SU-DHL-6 (cell line): ENCODE measurements around the gene C2CD2L.

Experiments used
- H2AFZ ChIP-seq: fragments of 200-600 bp; sonication (generic); 2 replicates; pipeline ENCODE4 v1.6.1; 2014; ENCODE audit warnings: low read depth, mild to moderate bottlenecking, moderate library complexity, mixed read lengths, antibody characterized with exemption, low read length; ENCODE audit not compliant: severe bottlenecking
- H3F3A ChIP-seq: fragments of 200-600 bp; shearing (Covaris generic); 2 replicates; pipeline ENCODE4 v1.6.0; 2016; ENCODE audit warnings: antibody characterized with exemption, mild to moderate bottlenecking; ENCODE audit not compliant: insufficient read depth
- H3K27ac ChIP-seq: fragments of 200-600 bp; sonication (generic); 2 replicates; pipeline ENCODE4 v1.5.1; 2016; ENCODE audit warnings: low read depth, mild to moderate bottlenecking, low read length, moderate library complexity, mixed read lengths
- H3K27me3 ChIP-seq: fragments of 200-600 bp; sonication (generic), shearing (Covaris generic); 2 replicates; pipeline ENCODE4 v1.6.0; 2014; ENCODE audit warnings: mild to moderate bottlenecking, low read length
- H3K36me3 ChIP-seq: fragments of 200-600 bp; sonication (generic); 2 replicates; pipeline ENCODE4 v1.6.1; 2014; ENCODE audit warnings: mild to moderate bottlenecking, low read length, mixed read lengths
- H3K4me2 ChIP-seq: fragments of 300-600, 200-600 bp; shearing (Covaris generic), sonication (generic); 2 replicates; pipeline ENCODE4 v1.6.0; 2014; ENCODE audit warnings: low read length, low read depth, mild to moderate bottlenecking; ENCODE audit not compliant: poor library complexity, severe bottlenecking
- H3K4me3 ChIP-seq: fragments of 200-600 bp; sonication (generic); 2 replicates; pipeline ENCODE4 v1.5.1; 2014; ENCODE audit warnings: antibody characterized with exemption, low read length, mild to moderate bottlenecking, mixed read lengths; ENCODE audit not compliant: insufficient read depth, poor library complexity, severe bottlenecking
- H3K79me2 ChIP-seq: fragments of 200-600 bp; sonication (generic); 2 replicates; pipeline ENCODE4 v1.6.1; 2014; ENCODE audit warnings: mild to moderate bottlenecking, low read length, moderate library complexity; ENCODE audit not compliant: insufficient read depth
- H3K9ac ChIP-seq: fragments of 200-600 bp; sonication (generic); 2 replicates; pipeline ENCODE4 v1.7.0; 2014; ENCODE audit warnings: mild to moderate bottlenecking, low read length
- H3K9me2 ChIP-seq: fragments of 200-600 bp; sonication (generic); replicated peaks from 2 replicates; pipeline ENCODE4 v1.6.1; 2014; ENCODE audit warnings: low read length; ENCODE audit not compliant: insufficient read depth
- H3K9me3 ChIP-seq: fragments of 200-600 bp; sonication (generic); 2 replicates; pipeline ENCODE4 v1.6.1; 2014; ENCODE audit warnings: low read length, mixed read lengths; ENCODE audit not compliant: insufficient read depth
- H4K20me1 ChIP-seq: fragments of 200-600 bp; sonication (generic); 2 replicates; pipeline ENCODE4 v1.6.1; 2014; ENCODE audit warnings: low read depth, mild to moderate bottlenecking, antibody characterized with exemption, low read length, moderate library complexity, mixed read lengths
- EZH2phosphoT487 ChIP-seq: fragments of 200-600 bp; sonication (generic), shearing (Covaris generic); conservative IDR thresholded peaks from 2 replicates; pipeline ENCODE4 v1.6.1; 2018; ENCODE audit warnings: mild to moderate bottlenecking, antibody characterized with exemption, low read length, moderate library complexity, mixed read lengths
- TF ChIP-seq, protein P1 (sequence below): fragments of 200-600 bp; sonication (generic); IDR thresholded peaks from one replicate; pipeline ENCODE4 v1.5.1; 2017; ENCODE audit warnings: antibody characterized with exemption, mild to moderate bottlenecking, low read length, moderate library complexity; ENCODE audit not compliant: insufficient read depth, poor library complexity, severe bottlenecking

The C2CD2L gene

GRCh38 chr11:119114351-119114750 is 7.2 kb downstream of the C2CD2L start:
- Histone ChIP-seq H3K9me3 (no peaks in the 10 kb centered on the region), H3K4me3 (no peak overlapping the region), H2AFZ (no peak overlapping the region), H3K9me2 (no peaks in the 10 kb centered on the region), H4K20me1 (no peaks in the 10 kb centered on the region), H3K79me2 (peaks cover 2% of the 10 kb centered on the region; the same call in 1 of the 2 replicates), H3K27ac (no peak overlapping the region), H3K36me3 (no peaks in the 10 kb centered on the region), H3K4me2 (no peak overlapping the region), H3F3A (peaks cover 12% of the 10 kb centered on the region), H3K27me3 (no peaks in the 10 kb centered on the region), H3K9ac (no peak overlapping the region)
- TF ChIP-seq, protein P1, sequence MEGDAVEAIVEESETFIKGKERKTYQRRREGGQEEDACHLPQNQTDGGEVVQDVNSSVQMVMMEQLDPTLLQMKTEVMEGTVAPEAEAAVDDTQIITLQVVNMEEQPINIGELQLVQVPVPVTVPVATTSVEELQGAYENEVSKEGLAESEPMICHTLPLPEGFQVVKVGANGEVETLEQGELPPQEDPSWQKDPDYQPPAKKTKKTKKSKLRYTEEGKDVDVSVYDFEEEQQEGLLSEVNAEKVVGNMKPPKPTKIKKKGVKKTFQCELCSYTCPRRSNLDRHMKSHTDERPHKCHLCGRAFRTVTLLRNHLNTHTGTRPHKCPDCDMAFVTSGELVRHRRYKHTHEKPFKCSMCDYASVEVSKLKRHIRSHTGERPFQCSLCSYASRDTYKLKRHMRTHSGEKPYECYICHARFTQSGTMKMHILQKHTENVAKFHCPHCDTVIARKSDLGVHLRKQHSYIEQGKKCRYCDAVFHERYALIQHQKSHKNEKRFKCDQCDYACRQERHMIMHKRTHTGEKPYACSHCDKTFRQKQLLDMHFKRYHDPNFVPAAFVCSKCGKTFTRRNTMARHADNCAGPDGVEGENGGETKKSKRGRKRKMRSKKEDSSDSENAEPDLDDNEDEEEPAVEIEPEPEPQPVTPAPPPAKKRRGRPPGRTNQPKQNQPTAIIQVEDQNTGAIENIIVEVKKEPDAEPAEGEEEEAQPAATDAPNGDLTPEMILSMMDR = no peak
- no peak for TF ChIP-seq EZH2phosphoT487

DNA sequence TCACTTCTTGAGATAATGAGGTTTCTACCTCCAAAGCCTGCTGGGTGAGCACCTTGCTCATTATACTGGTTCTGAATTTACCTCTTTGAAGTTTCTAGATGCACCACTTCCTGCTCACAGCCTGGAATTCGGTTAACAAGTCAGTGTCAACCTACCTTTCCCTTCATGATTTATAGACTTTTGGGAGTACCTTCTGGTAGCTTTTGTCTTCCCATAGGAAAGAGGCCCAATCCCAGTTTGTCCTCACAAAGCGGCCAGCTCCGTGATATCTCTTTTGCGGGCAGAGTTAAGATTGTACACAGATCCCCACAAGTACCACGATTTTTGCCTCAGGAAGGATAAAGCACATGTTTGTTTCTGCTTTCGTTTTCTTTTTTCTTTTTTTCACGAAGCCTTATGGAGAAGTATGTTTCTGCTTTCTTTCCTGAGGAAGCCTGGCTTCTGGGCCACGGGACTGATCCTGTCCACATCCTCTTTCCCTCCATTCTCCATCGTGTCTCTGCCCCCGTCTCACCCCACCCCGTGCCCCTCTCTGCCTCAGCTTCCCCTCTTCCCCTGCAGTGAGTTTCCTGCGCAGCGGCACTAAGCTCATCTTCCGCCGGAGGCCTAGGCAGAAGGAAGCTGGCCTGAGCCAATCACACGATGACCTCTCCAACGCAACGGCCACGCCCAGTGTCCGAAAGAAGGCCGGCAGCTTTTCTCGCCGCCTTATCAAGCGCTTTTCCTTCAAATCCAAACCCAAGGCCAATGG is 8.5 kb downstream of the C2CD2L start:
- Histone ChIP-seq H3F3A (peaks cover 16% of the 10 kb centered on the region), H3K4me2 (no peak overlapping the region), H3K27me3 (no peaks in the 10 kb centered on the region), H3K4me3 (no peak overlapping the region), H3K9me3 (no peaks in the 10 kb centered on the region), H4K20me1 (no peaks in the 10 kb centered on the region), H3K36me3 (no peaks in the 10 kb centered on the region), H2AFZ (no peak overlapping the region), H3K27ac (no peak overlapping the region), H3K9me2 (no peaks in the 10 kb centered on the region), H3K79me2 (no peaks in the 10 kb centered on the region), H3K9ac (no peak overlapping the region)
- TF ChIP-seq, protein P1 = no peak
- TF ChIP-seq EZH2phosphoT487 = no peak

- Histone ChIP-seq H3F3A (peaks cover 16% of the 10 kb centered on the region), H3K4me3 (no peak overlapping the region), H2AFZ (no peak overlapping the region), H3K79me2 (no peaks in the 10 kb centered on the region), H3K9me3 (no peaks in the 10 kb centered on the region), H3K9ac (no peak overlapping the region), H3K9me2 (no peaks in the 10 kb centered on the region), H3K27me3 (no peaks in the 10 kb centered on the region), H4K20me1 (no peaks in the 10 kb centered on the region), H3K27ac (no peak overlapping the region), H3K4me2 (no peak overlapping the region), H3K36me3 (no peaks in the 10 kb centered on the region)
- TF ChIP-seq EZH2phosphoT487 = no peak
- TF ChIP-seq, protein P1 = no peak
Observed at GRCh38 chr11:119116235-119116594, 9.1 kb downstream of the C2CD2L start.
